ENCODE measurements around the gene CDKL5.

Gene CDKL5

DNA sequence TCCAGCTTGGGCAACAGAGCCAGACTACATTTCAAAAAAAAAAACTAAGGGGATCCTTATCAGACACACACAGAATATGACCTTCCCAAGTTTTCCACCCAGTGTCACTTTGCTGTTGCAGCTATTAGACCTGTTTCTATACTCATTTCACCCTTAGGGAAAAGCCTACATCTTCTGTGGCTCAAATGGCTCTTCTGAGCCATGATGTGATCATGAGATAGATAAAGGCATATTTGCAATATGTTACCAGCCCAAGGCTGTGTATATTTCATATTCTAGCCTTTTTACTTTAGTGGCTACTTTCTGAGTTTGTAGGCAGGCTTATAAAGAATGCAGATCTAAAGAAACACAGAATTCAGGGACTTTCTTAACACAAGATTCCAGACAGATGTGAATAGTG lies 227.2 kb downstream of the CDKL5 start:
- Histone ChIP-seq H3K9me3 (ENCODE audit: insufficient read depth, low read depth, low read length) (no peaks in the 10 kb centered on the region), H3K27me3 (ENCODE audit: insufficient read depth, low read length) (no peaks in the 10 kb centered on the region), H3K9ac (ENCODE audit: low read depth, low read length) (no peak overlapping the region), H3K36me3 (ENCODE audit: insufficient read depth, low read depth, low read length) (no peaks in the 10 kb centered on the region), H3K27ac (ENCODE audit: low read length) (no peak overlapping the region), H3K4me3 (ENCODE audit: low read length) (no peak overlapping the region), H3K4me1 (ENCODE audit: insufficient read depth, low read length) (no peaks in the 10 kb centered on the region)

DNA sequence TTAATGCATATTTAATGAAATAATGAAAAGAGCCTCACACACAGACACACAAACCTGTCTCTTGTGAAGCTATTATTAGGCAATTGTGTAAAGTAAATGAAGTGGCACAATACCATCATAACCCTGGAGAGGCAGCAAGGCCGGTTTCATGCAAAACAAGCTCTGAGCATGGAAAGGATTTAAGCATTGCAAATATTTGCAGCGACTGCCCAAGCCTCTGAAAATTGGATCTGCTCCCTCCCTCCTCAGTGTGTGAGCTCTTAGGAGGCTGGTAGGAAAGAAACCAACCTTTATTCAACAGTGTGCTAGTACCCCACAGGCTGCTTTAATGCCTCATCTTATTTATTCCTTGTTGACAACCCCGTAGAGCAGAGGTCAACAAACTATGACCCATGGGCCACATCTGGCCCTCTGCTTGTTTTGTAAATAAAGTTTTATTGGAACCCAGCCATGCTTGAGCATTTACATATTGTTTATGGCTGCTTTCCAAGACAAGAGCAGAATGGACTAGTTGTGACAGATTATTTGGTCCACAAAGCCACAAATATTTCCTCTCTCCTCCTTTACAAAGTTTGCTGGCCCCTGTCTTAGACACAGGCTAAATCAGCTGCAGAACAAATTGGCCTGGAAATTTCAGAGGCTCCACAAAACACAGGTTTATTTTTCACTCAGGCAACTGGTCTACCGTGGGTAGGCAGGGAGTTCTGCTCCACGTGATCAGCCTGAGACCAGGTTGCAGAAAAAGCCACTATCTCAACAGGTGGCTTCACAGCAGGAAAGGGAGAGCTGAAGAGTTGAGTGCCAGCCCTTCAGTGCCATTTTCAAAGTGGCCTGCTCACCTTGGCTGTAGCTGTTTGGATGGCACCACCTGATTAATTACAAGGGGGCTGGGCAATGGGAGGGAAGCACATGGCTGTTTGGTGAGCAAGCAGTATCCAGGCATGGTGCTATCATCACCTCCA lies 229.7 kb downstream of the CDKL5 start:
- Histone ChIP-seq H3K27me3 (ENCODE audit: insufficient read depth, low read length) (no peaks in the 10 kb centered on the region), H3K27ac (ENCODE audit: low read length) (no peak overlapping the region), H3K4me1 (ENCODE audit: insufficient read depth, low read length) (no peaks in the 10 kb centered on the region), H3K9me3 (ENCODE audit: insufficient read depth, low read depth, low read length) (no peaks in the 10 kb centered on the region), H3K9ac (ENCODE audit: low read depth, low read length) (no peak overlapping the region), H3K36me3 (ENCODE audit: insufficient read depth, low read depth, low read length) (no peaks in the 10 kb centered on the region), H3K4me3 (ENCODE audit: low read length) (no peak overlapping the region)

DNA sequence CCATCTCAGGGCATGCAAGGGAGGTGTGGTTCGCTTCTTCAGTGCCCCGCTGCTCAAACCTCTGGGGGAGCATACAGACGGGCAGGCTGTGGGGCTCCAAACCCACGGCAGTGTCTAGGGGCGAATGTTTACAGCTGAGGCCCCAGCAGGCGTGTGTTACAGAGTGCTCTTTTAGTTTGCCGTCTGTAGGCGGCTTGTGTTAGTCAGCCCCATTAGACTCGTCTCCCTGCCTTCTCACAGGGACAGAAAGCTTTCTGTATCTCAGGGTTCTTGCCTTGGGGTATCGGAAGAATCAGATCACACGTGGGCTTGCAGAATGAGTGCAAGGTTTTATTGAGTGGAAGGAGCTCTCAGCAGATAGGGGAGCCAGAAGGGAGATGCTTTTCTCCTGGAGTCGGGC lies 235.9 kb downstream of the CDKL5 start:
- H3K9me3 ChIP-seq (ENCODE audit: insufficient read depth, low read depth, low read length) = no peaks in the 10 kb centered on the region
- no peaks in the 10 kb centered on the region for H3K36me3 ChIP-seq (ENCODE audit: insufficient read depth, low read depth, low read length)
- no peak overlapping the region for H3K4me3 ChIP-seq (ENCODE audit: low read length)
- no peaks in the 10 kb centered on the region for H3K4me1 ChIP-seq (ENCODE audit: insufficient read depth, low read length)
- no peak overlapping the region for H3K9ac ChIP-seq (ENCODE audit: low read depth, low read length)
- H3K27ac ChIP-seq (ENCODE audit: low read length) = no peak overlapping the region
- no peaks in the 10 kb centered on the region for H3K27me3 ChIP-seq (ENCODE audit: insufficient read depth, low read length)

DNA sequence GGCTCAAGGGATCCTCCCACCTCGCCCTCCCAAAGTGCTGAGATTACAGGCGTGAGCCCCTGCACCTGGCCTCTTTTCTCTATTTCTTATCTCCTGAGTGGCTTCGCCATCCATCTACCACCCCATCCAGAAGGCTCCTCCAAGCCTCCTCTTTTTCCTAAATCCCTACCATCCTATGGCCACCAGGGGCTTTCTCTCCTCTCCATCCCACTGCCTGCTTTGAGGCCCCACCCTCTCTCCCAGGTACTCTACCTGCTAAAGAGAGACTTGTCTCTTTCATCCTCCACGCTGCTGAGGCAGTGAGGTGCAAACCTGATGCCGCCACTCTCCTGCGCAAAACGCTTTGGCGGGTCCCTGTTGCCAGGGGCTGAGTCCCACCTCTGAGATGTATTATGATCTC lies 239.5 kb downstream of the CDKL5 start:
- H3K9ac ChIP-seq (ENCODE audit: low read depth, low read length) = no peak overlapping the region
- H3K4me1 ChIP-seq (ENCODE audit: insufficient read depth, low read length) = no peaks in the 10 kb centered on the region
- H3K36me3 ChIP-seq (ENCODE audit: insufficient read depth, low read depth, low read length) = no peaks in the 10 kb centered on the region
- no peaks in the 10 kb centered on the region for H3K9me3 ChIP-seq (ENCODE audit: insufficient read depth, low read depth, low read length)
- H3K27me3 ChIP-seq (ENCODE audit: insufficient read depth, low read length) = no peaks in the 10 kb centered on the region
- no peak overlapping the region for H3K27ac ChIP-seq (ENCODE audit: low read length)
- no peak overlapping the region for H3K4me3 ChIP-seq (ENCODE audit: low read length)

DNA sequence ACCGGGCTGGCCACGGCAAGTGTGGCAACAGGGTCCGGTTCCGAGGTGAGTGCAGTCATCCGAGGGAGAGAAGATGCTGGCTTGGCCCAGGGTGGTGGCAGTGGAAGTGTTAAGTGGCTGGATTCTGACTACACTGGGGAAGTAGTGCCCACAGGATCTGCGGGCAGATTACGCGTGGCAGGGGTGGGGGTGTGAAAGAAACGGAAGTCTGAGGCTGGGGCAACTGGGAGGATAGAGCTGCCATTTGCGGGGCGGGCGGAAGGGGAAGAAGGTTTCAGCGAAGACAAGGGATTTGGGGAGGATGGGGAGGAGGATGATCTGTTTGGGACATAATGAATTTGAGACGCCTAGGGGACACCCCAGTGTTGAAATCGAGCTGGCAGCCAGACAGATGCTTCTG lies 241.2 kb downstream of the CDKL5 start:
- no peak overlapping the region for H3K4me3 ChIP-seq (ENCODE audit: low read length)
- H3K4me1 ChIP-seq (ENCODE audit: insufficient read depth, low read length) = no peaks in the 10 kb centered on the region
- no peaks in the 10 kb centered on the region for H3K36me3 ChIP-seq (ENCODE audit: insufficient read depth, low read depth, low read length)
- no peak overlapping the region for H3K9ac ChIP-seq (ENCODE audit: low read depth, low read length)
- no peak overlapping the region for H3K27ac ChIP-seq (ENCODE audit: low read length)
- no peaks in the 10 kb centered on the region for H3K27me3 ChIP-seq (ENCODE audit: insufficient read depth, low read length)
- no peaks in the 10 kb centered on the region for H3K9me3 ChIP-seq (ENCODE audit: insufficient read depth, low read depth, low read length)

DNA sequence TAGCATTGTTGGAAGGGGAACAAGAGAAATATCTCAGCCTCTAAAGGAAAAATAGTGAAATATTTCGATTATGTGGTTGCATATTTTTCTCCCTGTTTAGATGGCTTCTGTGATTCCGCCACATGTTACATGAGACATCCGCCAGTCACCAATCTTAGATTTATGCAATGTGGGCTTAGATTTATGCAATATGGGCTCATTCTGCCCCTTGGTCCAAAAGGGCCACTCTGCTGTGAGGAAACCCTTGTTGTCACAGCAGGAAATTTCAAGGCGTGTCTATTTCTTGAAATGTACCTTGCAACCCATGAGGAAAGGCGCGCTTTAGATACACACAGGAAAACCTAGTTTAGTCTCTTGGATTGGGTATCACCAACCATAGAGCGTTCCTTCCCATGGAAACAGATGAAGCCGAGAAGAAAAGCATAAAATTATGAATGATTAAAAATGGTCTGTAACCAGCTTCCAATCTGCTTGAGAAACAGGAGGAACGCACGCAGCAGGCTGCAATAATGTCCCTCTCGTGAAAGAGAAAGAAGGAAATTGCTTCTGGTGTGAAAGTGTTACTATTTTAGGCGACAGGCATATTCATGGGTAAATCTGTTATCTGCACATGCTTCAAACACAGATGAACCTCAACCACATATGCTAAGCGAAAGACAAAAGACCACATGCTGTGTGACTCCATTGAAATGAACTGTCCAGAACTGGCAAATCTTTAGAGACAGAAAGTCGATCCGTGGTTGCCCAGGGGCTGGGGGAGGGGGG lies 242.8 kb downstream of the CDKL5 start:
- no peaks in the 10 kb centered on the region for H3K27me3 ChIP-seq (ENCODE audit: insufficient read depth, low read length)
- no peak overlapping the region for H3K9ac ChIP-seq (ENCODE audit: low read depth, low read length)
- no peaks in the 10 kb centered on the region for H3K4me1 ChIP-seq (ENCODE audit: insufficient read depth, low read length)
- no peaks in the 10 kb centered on the region for H3K36me3 ChIP-seq (ENCODE audit: insufficient read depth, low read depth, low read length)
- H3K9me3 ChIP-seq (ENCODE audit: insufficient read depth, low read depth, low read length) = no peaks in the 10 kb centered on the region
- H3K27ac ChIP-seq (ENCODE audit: low read length) = no peak overlapping the region
- H3K4me3 ChIP-seq (ENCODE audit: low read length) = no peak overlapping the region

DNA sequence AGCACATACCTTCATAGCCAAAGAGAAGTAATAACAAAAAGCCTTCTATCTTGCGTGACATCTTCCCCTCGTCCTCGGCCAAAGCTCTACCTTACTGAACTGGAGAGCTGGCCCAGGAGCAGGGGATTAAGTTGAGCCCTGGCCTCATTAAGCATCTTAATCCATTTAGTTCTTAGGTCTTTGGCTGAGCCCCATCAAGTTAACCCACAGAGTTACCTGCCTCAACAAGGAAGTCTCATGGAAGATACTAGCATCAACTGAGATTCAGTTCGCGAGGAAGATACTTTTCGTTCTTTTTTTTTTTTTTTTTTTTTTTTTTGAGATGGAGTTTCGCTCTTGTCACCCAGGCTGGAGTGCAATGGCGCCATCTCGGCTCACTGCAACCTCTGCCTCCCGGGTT lies 246.6 kb downstream of the CDKL5 start, which contains the start of gene RS1:
TSS of gene RS1 (minus strand) at position 101 of the 400 bp plus-strand sequence. CDS start at position 61, 40 bp downstream.
- no peaks in the 10 kb centered on the region for H3K27me3 ChIP-seq (ENCODE audit: insufficient read depth, low read length)
- no peak within 1 kb of the TSS for H3K4me3 ChIP-seq (ENCODE audit: low read length)
- no peaks in the 10 kb centered on the region for H3K9me3 ChIP-seq (ENCODE audit: insufficient read depth, low read depth, low read length)
- no peak within 1 kb of the TSS for H3K27ac ChIP-seq (ENCODE audit: low read length)
- H3K9ac ChIP-seq (ENCODE audit: low read depth, low read length) = no peak within 1 kb of the TSS
- H3K36me3 ChIP-seq (ENCODE audit: insufficient read depth, low read depth, low read length) = no peaks in the 10 kb centered on the region
- no peaks in the 10 kb centered on the region for H3K4me1 ChIP-seq (ENCODE audit: insufficient read depth, low read length)

DNA sequence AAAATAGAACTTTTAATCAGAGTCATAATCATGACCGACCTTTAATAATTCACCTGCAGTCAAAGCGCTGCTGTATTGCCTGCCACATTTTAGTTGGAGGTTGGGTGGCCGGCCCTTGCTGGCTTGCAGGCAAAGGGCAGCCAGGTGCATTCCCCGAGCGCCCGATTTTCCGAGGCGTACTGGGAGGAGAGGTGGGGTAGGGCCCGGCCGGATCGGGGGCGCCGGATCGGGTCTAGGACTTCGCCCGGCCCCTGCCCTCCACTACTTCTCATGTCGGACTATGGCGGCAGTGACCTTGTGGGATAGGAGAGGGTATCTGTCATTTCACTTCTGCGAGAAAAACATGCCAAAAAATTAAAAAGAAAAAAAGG lies 249.0 kb downstream of the CDKL5 start:
- Histone ChIP-seq H3K36me3 (ENCODE audit: insufficient read depth, low read depth, low read length) (no peaks in the 10 kb centered on the region), H3K9ac (ENCODE audit: low read depth, low read length) (peak overlapping the region; percentile 65; the same call in 1 of the 2 replicates), H3K27me3 (ENCODE audit: insufficient read depth, low read length) (no peaks in the 10 kb centered on the region), H3K4me3 (ENCODE audit: low read length) (peak overlapping the region; percentile 74), H3K9me3 (ENCODE audit: insufficient read depth, low read depth, low read length) (no peaks in the 10 kb centered on the region), H3K27ac (ENCODE audit: low read length) (no peak overlapping the region), H3K4me1 (ENCODE audit: insufficient read depth, low read length) (no peaks in the 10 kb centered on the region)

DNA sequence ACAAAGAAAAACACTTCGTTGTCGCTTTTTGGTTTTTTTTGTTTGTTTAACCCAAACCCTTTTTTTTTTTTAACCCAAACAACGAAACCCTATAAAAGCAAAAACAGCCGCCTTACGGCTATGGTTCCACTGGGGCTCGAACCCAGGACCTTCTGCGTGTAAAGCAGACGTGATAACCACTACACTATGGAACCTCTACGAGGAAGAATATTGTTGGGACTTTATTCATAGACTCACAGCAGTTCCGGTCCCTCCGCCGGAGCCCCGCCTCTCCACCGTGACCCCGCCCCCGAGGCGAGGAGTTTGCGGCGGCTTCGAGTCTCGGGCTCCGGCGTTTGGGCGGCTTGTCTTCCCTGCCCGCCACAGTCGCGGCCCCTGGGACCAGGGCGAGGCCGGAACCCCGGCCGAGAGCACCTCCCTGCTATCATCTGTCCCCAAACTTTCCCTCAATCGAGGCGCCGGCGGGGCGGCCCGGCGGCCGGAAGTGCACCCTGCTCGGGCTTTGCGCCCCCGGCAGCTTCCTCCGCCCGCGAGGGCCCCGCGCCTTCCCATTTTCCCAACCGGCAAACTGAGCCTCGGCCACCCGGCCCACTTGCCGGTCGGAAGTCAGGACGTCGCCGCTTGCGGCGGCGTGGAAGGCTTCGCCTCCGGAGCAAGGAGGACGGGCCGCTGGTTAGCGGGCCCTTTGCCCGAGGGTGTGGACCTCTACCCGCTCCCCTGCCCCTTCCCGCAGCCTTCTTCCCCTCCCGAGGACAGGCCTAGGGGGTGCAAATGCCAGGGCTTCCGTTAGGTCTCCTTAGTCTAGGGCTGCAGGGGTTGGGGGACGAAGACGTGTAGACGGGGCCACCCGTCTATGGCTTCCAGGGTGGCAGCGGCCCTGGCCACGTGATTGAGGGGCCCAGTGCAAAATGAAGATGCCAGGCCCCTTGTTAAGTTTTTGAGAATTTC lies 249.7 kb downstream of the CDKL5 start:
- H3K9ac ChIP-seq (ENCODE audit: low read depth, low read length) = peak overlapping the region; percentile 65; the same call in 1 of the 2 replicates
- H3K27ac ChIP-seq (ENCODE audit: low read length) = no peak overlapping the region
- no peaks in the 10 kb centered on the region for H3K4me1 ChIP-seq (ENCODE audit: insufficient read depth, low read length)
- peak overlapping the region; percentile 74 for H3K4me3 ChIP-seq (ENCODE audit: low read length)
- H3K9me3 ChIP-seq (ENCODE audit: insufficient read depth, low read depth, low read length) = no peaks in the 10 kb centered on the region
- no peaks in the 10 kb centered on the region for H3K27me3 ChIP-seq (ENCODE audit: insufficient read depth, low read length)
- no peaks in the 10 kb centered on the region for H3K36me3 ChIP-seq (ENCODE audit: insufficient read depth, low read depth, low read length)

DNA sequence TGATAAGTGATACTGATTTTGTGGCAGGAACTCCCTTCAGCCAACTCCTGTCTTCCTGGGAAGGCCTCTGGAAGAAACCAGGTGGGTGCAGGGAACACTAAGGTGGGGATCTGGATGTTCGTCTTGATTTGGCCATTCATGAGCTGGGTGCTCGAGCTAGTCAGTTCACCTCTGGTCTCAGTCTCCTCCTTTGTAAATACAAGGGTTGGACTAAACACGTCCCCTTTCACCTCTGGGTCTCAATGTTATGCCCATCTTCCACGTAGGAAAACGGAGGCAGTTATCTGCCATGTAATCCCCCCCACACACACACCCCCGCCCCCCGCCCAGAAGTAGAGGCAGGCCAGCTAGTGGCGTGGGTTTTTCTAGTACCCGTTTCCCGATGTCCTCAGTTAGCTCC lies 250.6 kb downstream of the CDKL5 start:
- Histone ChIP-seq H3K9ac (ENCODE audit: low read depth, low read length) (no peak overlapping the region), H3K4me1 (ENCODE audit: insufficient read depth, low read length) (no peaks in the 10 kb centered on the region), H3K36me3 (ENCODE audit: insufficient read depth, low read depth, low read length) (no peaks in the 10 kb centered on the region), H3K4me3 (ENCODE audit: low read length) (no peak overlapping the region), H3K9me3 (ENCODE audit: insufficient read depth, low read depth, low read length) (no peaks in the 10 kb centered on the region), H3K27me3 (ENCODE audit: insufficient read depth, low read length) (no peaks in the 10 kb centered on the region), H3K27ac (ENCODE audit: low read length) (no peak overlapping the region)

DNA sequence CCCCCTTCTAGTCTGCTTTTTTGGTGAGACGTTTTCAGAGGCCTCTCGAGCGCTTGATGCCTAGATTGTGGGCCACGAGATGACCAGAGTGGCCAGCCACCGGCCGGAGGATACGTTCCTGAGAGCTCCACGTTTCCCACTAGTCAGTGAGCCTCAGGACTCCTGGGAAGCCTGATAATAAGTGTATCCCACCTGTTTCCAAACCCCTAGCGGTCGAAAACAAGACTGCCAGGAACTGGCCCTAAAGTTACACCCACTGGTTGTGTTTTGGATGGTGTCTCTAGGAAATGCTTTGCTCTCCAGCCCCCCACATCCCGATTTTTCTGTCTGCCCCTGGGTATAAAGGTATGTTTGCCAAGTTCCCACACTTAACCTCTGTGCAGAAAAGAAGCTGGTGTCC lies 251.1 kb downstream of the CDKL5 start:
- Histone ChIP-seq H3K27ac (ENCODE audit: low read length) (no peak overlapping the region), H3K4me3 (ENCODE audit: low read length) (no peak overlapping the region), H3K9ac (ENCODE audit: low read depth, low read length) (no peak overlapping the region), H3K36me3 (ENCODE audit: insufficient read depth, low read depth, low read length) (no peaks in the 10 kb centered on the region), H3K9me3 (ENCODE audit: insufficient read depth, low read depth, low read length) (no peaks in the 10 kb centered on the region), H3K27me3 (ENCODE audit: insufficient read depth, low read length) (no peaks in the 10 kb centered on the region), H3K4me1 (ENCODE audit: insufficient read depth, low read length) (no peaks in the 10 kb centered on the region)
